Stimulated activated CD8-positive, alpha-beta memory T cell treated with anti-CD3 and anti-CD28 coated beads, Interleukin-7, amount 100 ng/mL, for 24 hours (primary cell): ENCODE measurements around the gene COMT.

Experiments used
- DNase-seq: peaks from one replicate; pipeline ENCODE4 v3.0.0-alpha.2; 2020; ENCODE audit warnings: low read depth

The COMT gene

GRCh38 chr22:19982991-19983578 is 41.5 kb downstream of the COMT start:
- DNase-seq, result no peak

DNA sequence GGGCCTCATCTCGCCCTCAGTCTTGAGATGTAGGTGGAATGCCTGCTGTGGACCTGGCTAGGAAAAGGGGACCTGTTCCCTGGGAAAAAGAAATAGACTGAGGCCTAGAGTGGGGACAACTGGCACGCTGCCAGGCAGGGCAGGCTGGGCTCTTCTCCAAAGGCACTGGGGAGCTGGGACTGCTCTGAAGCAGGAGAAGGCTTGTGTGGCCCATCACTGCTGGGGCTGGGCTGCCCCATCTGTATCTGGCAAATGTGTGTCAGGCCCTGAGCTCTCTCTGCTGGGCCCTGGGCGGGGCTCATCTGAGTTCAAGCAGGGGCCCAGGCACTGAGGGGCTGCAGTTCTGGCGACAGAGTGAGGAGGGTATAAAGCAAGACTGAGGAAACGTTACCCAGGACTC is 42.2 kb downstream of the COMT start:
- DNase-seq, result no peak

DNA sequence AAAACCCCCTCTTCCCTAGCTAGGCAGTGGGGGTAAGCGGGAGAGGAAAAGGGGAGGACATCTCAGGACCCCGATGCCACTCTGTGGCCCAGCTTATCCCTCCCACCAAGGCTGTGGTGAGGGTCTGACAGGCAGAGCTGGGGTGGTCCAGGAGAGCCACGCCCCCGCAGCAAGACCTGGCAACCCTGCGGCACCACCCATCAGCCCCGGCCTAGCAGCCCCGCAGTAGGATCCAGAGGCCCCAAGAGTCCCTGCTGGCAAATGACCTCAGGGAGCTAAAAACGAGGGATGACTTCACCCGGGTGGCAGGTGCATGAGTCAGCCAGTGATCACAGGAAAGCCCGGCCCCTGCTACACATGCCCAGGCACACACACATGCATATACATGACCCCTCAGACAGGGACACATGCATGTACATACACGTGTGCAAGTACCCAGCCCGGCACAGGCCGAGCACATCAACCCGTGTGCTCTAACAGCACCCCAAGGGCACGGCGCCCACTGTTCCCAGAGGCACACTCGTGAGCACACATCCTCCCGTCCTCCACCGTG is 42.7 kb downstream of the COMT start:
- DNase-seq, result no peak

GRCh38 chr22:19984851-19985811 is 43.6 kb downstream of the COMT start:
- DNase-seq, result no peak

GRCh38 chr22:19986011-19986409 is 44.4 kb downstream of the COMT start:
- DNase-seq, result no peak

- DNase-seq, result peak; percentile 23
Measured at GRCh38 chr22:19986410-19987341, 45.1 kb downstream of the COMT start.

- DNase-seq, result no peak
Measured at GRCh38 chr22:19987394-19988306, 46.1 kb downstream of the COMT start.

GRCh38 chr22:19988331-19988808 is 46.8 kb downstream of the COMT start:
- no peak for DNase-seq

DNA sequence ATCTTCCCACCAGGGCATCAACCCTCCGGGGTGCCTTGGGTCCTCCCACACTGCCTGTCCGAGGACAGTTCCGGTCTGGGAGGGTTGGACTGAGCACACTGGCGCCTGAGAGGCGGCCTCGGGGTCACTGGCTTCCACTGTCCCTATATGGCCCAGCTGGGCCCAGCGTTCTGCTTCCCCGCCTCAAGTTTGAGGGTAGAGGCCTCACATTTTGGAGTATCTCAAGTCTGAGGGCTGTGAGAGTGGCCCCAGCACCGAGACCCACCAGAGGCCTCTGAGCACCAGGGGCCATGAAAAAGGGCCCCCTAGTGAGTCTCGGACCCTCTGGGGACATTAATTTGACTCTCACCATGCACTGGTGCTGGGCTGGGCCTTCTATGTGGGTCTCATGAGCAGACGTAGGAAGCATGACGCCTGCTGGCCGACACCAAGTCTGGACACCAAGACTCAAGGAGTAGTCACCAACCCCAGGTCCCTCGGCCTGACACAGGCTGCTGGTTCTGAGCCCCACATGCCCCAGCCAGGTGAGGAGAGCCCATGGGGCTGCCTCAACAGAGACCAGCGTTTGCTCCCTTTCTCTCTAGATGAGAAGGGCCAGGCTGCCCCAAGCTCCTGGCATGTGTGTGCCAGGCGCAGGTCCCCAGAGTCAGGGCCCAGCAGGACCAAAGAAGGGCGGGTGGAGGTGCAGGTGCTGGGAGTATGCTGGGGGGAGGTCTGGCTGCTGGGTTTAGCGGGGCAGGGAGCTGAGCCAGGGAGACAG is 47.6 kb downstream of the COMT start:
- DNase-seq, result no peak

- DNase-seq, result no peak
Measured at GRCh38 chr22:19989725-19990067, 48.1 kb downstream of the COMT start.

- DNase-seq, result no peak
Measured at GRCh38 chr22:19990188-19990587, 48.6 kb downstream of the COMT start.

DNA sequence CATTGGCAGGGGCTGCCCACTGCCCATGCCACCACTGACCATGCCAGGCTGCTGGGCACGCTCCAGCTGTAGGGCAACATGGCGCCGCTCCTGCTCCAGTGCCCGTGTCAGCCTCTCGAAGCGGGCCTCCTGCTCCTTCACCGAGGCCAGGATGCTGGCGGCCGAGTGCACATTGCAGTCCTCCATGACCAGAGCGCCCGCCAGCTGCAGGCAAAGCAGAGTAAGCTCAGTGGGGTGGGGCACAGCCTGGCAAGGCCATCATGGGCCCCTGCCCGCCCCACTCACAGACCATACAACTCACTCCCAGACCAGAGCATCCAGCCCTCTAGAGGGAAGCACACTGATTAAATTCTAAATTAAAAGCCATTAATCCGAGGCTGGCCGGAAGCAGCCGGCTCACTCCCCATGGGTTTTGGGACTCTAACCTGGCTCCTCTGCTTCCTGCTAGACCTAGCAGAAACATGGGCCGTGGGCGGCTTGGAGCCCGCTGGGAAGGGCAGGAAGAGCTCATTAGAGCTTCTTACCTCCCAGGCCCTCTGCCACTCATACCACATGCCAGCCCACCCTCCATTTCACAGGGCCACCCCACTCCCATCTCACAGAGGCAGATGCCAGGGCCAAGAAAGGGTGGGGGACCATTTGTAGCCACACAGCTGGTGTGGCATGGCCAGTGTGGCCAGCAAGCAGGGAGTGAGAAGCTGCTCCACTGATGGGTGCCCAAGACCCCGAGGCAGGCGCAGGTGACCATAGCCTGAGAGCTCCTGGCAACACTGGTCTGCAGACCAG is 49.2 kb downstream of the COMT start:
- no peak for DNase-seq

GRCh38 chr22:19991395-19991644 is 49.7 kb downstream of the COMT start:
- DNase-seq, result no peak

- DNase-seq, result no peak
Measured at GRCh38 chr22:19991645-19992451, 50.3 kb downstream of the COMT start.

DNA sequence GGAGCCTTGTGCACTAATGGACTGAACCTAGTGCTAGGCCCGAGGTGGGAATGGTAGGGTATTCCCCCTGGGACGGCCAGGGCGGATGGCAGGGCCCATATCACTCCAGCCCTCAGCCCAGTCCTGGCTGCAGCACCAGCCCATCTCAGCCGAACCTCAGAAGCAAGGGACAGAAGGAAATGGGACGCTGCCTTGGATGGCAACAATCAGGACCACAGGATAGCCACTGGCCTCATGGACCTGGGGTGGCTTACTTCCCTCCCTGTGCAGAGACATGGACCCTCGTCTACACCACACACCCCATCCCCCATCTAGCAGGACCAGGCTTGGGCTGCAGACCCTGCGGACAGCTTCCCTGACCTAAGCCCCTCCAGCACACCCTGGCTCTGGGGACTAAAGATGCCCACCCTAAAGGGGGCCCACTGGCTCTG is 50.9 kb downstream of the COMT start:
- DNase-seq, result no peak

- DNase-seq, result no peak
Measured at GRCh38 chr22:19992921-19993355, 51.4 kb downstream of the COMT start.

- no peak for DNase-seq
Measured at GRCh38 chr22:19993926-19994325, 52.4 kb downstream of the COMT start.

DNA sequence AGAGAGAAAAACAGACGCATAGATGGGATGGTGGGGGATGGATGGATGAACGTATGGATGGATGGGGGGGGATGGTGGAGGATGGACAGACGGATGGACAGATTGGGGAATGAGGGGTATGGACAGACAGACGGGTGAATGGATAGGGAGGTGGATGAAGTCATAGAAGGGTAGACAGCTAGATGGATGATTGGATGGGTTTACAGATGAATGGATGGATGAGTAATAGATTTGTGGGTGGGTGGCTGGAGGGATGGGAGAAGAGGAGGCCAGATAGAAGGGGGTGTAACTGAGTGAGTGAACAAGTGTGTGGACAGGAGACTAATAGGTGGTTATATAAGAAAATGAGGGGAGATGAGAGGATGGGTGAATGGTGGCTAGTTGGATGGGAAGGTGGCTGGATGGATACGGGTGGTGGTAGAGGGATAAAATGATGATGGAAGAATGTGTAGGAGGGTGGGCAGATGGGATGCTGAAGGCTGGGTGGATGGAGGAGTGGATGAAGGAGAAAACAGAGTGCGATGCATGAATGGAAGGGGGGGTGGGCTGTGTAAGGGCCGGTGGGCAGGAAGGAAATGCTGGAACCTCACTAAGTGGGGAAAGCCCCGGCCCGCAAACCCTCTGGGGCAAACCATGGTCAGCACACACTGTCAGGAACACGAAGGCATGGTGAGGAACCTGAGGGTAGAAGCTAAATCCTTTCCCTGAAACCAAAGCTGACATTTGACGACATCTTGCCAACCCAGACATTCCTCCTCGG is 53.5 kb downstream of the COMT start:
- DNase-seq, result no peak
